ENCODE data around the gene SYNGR4.
"Not testable (repeated sequence)": the region's sequence is repeated elsewhere in the genome, so short reads cannot be mapped to it uniquely, and the experiment has no call there.

The SYNGR4 gene

DNA sequence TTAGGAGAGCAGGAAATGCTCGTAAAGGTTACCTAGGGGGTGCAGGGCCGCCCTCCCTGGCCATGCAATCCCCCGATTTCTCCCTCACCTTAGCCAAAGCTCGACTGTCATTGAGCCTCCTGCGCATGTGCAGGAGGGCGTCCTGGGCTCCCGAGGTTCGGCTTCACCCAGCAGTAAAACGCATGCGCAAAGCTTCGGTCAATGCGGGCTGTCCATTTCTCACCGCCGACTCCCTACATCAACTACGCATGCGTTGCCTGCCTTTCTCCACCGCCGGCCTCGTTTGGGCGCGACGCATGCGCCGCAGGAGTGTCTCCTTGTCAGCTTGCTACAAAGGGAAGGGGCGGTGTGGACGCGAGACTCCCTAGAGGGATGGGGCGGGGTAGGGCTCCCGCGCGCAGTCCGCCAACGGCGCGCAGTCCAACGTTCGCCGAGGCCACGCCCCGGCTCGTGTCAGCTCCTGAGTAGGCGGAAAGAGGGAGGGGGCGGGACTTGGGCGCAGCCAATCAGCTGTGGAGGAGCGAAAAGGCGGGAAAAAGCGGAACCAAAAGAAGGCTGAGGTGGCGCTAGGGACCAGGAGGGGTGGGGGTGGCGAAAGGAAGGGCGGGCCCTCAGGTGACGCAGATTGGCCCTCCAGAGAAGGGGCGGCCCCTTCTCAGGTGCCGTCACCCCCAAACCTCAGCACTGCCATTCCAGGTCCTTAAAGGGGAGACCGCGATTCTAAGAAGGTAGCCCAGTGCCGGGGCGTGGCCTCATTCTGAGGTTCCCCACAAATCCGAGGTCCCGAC is at the start of gene SYNGR4, which contains the start of gene TMEM143:
TSS of gene SYNGR4 (plus strand) at position 558 of the 788 bp plus-strand sequence. CDS start 1,476 bp downstream, outside the sequence.
TSS of gene TMEM143 (minus strand) at position 131 of the 788 bp plus-strand sequence. CDS start at position 111, 20 bp downstream.
- FAIRE-seq = peak; percentile 90

- FAIRE-seq = no peak
Observed at GRCh38 chr19:48315712-48316111, 48.5 kb upstream of the SYNGR4 start.

GRCh38 chr19:48317708-48317960 is 46.5 kb upstream of the SYNGR4 start:
- FAIRE-seq = not testable (repeated sequence)

- no peak for FAIRE-seq
Observed at GRCh38 chr19:48318286-48318987, 45.7 kb upstream of the SYNGR4 start.

DNA sequence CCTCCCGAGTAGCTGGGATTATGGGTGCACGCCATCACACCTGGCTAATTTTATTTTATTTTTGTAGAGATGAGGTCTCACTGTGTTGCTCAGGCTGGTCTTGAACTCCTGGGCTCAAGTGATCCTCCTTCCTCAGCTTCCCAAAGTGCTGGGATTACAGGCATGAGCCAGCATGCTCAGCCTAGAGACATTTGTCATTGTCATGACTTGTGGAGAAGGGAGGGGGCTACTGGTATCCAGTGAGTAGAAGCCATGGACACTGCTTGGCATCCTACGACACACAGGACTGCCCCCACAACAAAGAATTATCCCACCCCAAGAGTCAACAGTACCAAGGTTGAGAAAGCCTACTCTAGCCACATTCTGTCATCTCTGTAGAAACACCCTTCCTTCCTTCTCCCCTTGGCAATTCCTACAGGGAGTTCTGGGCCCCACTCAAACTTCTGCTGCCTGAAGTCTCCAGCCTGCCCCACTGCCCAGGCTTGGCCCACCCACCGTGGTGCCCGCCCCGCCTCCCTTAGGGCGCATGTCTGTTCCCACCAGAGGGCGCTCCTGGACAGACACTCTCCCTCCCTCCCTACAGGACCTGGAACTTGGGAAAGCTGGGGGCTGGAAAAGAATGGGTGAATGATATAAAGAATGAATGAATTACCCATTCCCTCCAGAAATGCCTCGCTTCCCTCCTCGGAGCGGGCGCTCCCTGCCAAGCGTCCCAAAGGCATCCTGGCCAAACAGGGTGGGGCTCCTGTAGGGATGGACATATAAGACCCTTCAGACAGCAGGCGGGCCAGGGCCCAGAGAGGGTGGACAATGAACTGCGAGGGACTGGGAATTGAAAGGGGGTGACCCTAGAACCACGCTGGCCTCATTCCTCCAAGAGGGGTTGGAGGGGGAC is 44.3 kb upstream of the SYNGR4 start:
- no peak for FAIRE-seq

- peak; percentile 13 for FAIRE-seq
Observed at GRCh38 chr19:48321372-48321621, 42.9 kb upstream of the SYNGR4 start.

DNA sequence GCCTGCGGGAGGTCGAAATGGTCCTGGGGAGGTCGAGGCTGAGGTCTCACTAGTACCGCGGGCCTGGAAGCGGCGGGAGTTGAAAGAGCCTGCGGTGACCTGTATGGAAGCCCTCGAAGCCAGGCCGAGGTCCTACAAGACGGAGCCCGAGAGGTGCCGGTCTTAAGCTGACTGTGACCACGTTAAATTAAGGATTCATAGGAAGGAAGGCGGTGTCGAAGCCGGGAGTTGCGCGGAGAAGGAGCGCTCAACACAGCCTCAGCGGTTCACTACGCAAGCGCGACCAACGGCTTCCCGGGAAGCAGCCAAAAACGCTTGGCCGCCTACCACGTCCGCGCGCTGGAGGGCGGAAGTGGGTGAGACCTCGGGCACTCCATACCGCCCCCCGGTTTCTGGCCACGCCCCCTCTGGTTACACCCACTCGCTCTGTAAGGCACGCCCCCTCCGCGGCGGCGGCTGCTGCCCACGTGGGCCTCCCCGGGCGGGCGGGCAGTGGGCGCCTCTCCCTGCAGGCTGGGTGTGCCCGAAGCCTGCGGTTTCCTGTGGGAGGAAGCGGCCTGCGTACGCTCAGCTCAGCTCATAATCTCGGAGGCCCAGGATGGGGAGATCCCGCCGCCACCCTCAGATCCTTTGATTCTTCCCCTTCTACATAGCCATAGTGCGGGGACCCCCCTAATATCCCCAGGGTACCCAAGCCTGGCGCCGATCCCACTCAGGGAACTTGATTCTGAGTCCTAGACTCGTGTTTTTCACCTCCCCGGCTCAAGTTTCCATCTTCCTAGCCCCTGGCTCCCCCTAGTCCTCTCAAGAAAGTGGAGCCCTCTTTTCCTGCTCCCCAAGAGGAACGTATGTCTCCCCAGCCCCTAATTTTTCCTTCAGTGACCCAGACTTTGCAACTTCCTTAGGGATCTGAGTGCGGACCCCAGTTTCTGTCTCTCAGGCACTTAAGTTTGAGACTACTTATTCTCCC is 42.3 kb upstream of the SYNGR4 start:
- FAIRE-seq = no peak

DNA sequence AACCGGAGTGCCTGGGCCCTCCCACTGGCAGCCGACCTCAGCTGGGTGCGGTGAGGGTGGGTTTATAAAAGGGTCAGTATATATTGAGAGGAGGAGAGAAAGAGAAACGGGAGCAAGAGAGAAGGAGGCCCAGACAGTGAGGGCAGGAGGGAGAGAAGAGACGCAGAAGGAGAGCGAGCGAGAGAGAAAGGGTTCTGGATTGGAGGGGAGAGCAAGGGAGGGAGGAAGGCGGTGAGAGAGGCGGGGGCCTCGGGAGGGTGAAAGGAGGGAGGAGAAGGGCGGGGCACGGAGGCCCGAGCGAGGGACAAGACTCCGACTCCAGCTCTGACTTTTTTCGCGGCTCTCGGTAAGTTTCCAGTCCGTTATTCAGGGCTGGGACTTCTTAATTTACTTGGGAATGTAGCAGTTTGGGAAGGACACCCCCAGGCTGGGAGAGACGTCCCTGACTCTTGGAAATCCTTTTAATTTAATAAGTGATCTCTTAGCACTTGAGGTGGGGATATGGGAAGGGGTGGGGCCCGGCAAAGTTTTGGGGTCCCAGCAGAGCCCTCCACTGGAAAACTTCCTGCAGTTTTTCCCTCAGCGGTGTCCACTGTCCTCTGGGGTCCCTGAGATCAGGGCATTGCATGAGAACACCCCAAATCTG is 38.8 kb upstream of the SYNGR4 start, which contains the start of gene EMP3:
TSS of gene EMP3 (plus strand) at position 288 of the 646 bp plus-strand sequence. CDS start 1,293 bp downstream, outside the sequence.
- FAIRE-seq = peak; percentile 59

- FAIRE-seq = no peak
Observed at GRCh38 chr19:48329167-48329891, 34.8 kb upstream of the SYNGR4 start.

DNA sequence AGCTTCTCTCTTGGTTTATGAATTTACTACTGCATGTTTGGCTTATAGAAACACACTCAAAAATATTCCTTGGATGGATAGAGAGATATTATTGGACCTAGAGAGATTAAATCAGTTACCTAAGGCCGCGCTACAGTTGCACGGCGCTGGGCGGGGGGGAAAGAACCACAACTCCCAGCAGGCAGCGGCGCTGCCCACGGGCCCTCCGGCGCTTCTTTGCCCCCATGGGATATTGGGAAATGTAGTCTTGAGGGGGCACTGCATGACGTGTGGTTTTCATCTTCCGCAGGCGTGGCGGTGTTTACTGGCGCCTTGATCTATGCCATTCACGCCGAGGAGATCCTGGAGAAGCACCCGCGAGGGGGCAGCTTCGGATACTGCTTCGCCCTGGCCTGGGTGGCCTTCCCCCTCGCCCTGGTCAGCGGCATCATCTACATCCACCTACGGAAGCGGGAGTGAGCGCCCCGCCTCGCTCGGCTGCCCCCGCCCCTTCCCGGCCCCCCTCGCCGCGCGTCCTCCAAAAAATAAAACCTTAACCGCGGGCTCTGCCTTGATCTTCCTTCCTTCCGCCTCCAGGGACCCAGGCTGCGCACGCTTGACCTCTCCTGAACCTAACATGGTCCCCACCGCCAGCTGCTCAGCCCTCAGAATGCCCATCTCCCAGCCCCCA is 34.0 kb upstream of the SYNGR4 start:
- no peak for FAIRE-seq

DNA sequence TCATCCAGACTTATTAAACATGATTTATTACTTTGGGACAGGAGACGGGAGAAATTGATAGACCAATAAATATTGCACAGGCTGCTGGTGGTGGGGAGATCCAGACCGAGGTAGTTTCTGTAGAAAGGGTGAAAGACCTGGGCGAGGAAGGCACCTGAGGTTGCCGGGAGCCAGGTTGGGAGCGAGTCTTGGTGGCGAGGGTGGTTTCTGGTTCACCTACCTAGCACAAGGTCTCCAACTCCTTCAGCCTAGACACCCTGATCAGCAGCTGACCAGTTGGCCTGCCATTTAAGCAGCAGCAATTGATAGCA is 31.9 kb upstream of the SYNGR4 start:
- FAIRE-seq = no peak

DNA sequence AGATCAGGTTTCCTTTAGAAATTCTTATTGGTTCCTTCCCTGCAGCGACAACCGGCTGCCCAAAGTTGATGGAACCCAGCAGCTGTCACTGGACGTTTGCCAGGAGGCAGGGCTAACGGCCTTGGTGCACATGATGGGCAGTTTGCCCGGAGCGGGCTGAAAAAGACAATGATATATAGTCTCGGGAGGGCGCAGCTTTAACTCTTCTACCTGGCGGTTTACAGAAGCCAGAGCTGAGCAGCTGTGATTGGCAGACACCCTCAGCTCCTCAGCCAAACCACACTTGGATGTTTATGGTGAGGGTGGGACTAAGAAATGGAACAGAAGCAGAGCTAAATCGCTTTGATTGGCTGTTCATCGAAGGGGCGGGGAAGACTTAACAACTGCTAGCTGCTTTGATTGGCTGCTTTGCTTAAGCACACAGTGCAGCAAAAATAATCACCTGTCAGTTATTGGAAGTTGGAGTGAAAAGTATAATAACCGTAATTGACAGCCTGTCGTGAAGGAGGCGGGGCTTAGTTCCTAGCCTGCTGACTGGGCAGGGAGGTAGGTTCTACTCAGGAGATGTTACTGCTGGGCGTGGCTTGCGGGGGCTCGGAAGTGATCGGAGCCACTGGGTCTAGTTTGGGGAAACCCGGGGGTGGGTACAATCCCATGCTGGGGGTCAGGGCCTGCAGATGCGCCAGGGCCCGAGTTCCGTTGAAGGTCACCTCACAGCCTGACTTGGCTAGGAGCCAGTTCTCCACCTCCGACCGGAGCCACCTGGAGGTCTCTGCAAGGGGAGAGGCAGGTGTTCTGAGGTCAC is 31.3 kb upstream of the SYNGR4 start:
- peak; percentile 81 for FAIRE-seq

DNA sequence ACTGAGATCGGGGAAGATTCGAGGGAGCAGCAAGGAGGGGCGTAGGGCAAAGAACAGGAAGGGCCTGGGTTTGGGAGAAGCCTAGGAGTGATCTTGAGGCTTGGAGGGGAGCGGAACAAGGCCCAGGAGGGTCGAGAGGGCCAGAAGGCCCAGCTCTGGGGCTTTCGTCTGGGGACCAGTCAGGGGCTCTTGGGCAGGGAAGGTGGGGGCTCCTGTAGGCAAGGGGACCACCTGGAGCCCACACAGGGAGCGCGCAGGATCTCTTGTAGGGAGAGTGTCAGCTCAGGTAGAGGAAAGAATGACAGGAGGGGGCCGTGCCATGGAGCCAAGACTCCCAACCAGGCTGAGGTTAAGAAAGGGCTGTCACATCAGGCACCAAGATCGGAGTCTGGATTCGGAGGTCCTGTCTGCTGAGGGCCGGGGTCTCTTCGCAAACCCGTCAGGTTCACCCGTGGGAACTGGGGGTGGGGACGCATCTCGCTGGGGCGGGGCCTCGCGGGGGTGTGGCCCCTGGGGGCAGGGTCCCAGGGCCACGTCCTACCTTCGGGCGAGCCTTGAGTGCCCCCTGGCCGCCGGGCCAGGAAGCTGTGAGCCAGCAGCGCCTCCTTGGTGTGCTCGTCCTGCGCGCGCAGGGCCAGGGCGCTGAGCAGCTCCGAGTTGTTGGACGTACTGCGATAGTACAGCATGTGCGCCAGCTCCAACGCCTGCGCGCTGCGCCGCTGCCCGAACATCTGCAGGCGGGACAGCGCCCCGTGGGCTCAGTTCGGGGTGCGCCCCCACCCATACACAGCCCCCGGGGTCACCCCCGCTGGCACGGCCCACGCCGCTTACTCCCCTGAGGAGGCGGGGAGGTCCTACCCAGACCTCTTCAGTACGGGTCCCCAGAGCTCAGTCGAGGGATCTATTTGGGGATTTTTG is 30.4 kb upstream of the SYNGR4 start:
- no peak for FAIRE-seq

- FAIRE-seq = no peak
Observed at GRCh38 chr19:48338253-48338755, 25.9 kb upstream of the SYNGR4 start.

DNA sequence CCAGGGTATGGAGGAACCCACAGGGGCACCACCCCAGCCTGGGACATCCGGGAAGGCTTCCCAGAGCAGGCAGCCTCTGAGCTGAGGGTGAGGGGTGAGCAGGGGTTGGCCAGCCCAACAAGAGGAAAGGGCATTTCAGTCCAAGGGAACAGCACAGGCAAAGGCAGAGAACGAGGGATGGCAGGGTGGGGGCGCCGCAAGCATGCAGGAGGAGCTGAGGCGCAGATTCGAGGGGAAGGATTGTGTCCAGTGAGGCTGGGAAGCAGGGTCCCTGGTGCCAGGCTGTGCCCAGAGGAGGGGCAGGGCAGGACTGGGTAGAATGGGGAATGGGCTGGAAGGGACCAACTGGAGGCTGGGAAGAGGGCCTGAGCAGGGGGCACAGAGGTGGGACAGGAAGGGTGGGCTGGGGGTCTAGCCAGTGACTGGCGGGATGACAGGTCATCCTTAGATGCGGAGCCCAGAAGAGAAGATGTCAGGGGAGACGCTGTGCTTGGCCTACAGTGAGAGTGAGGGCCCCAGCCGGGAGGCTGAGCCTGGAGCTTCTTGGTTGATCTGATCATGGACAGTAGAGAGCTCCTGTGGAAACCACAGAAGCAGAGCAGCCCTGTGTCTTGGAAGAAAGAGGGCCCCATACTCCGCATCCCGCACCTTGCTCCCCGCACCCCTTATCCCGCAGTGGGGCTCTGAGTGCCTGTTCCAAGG is 25.2 kb upstream of the SYNGR4 start:
- no peak for FAIRE-seq

- no peak for FAIRE-seq
Observed at GRCh38 chr19:48340995-48341394, 23.2 kb upstream of the SYNGR4 start.

GRCh38 chr19:48341515-48342413 is 22.4 kb upstream of the SYNGR4 start:
- FAIRE-seq = no peak
